Stimulated activated CD8-positive, alpha-beta memory T cell treated with anti-CD3 and anti-CD28 coated beads, Interleukin-12 subunit alpha, Interleukin-12 subunit beta, amount 100 ng/mL, for 24 hours (primary cell): ENCODE data around the gene STOX2.

Source experiments
- DNase-seq: peaks from one replicate; pipeline ENCODE4 v3.0.0-alpha.2; 2020; ENCODE audit errors: extremely low read depth

Gene STOX2

GRCh38 chr4:183986971-183987946 is 82.2 kb downstream of the STOX2 start:
- no peak for DNase-seq

GRCh38 chr4:183987987-183988392 is 82.9 kb downstream of the STOX2 start:
- DNase-seq = no peak

- DNase-seq = no peak
Measured at GRCh38 chr4:183988874-183989273, 83.8 kb downstream of the STOX2 start.

- DNase-seq = no peak
Measured at GRCh38 chr4:183989461-183989860, 84.4 kb downstream of the STOX2 start.

GRCh38 chr4:183989931-183990330 is 84.8 kb downstream of the STOX2 start:
- no peak for DNase-seq

- no peak for DNase-seq
Measured at GRCh38 chr4:183993676-183994075, 88.6 kb downstream of the STOX2 start.

- no peak for DNase-seq
Measured at GRCh38 chr4:183995570-183995969, 90.5 kb downstream of the STOX2 start.

GRCh38 chr4:183996868-183997267 is 91.8 kb downstream of the STOX2 start:
- no peak for DNase-seq

GRCh38 chr4:183999435-183999834 is 94.3 kb downstream of the STOX2 start:
- DNase-seq = no peak

GRCh38 chr4:184000457-184001396 is 95.6 kb downstream of the STOX2 start:
- no peak for DNase-seq

GRCh38 chr4:184003433-184003832 is 98.3 kb downstream of the STOX2 start:
- no peak for DNase-seq

GRCh38 chr4:184007891-184008290 is 102.8 kb downstream of the STOX2 start:
- no peak for DNase-seq

- no peak for DNase-seq
Measured at GRCh38 chr4:184010696-184011095, 105.6 kb downstream of the STOX2 start.

- DNase-seq = no peak
Measured at GRCh38 chr4:184011826-184012380, 106.8 kb downstream of the STOX2 start.

GRCh38 chr4:184012937-184013336 is 107.8 kb downstream of the STOX2 start:
- no peak for DNase-seq

GRCh38 chr4:184014301-184014700 is 109.2 kb downstream of the STOX2 start:
- DNase-seq = no peak

- no peak for DNase-seq
Measured at GRCh38 chr4:184016759-184017668, 111.9 kb downstream of the STOX2 start.

GRCh38 chr4:184019076-184019475 is 114.0 kb downstream of the STOX2 start:
- no peak for DNase-seq

- DNase-seq = no peak
Measured at GRCh38 chr4:184019667-184020623, 114.8 kb downstream of the STOX2 start.

- no peak for DNase-seq
Measured at GRCh38 chr4:184021389-184021788, 116.3 kb downstream of the STOX2 start.
